ENCODE measurements around the gene TMEM132A.

DNA sequence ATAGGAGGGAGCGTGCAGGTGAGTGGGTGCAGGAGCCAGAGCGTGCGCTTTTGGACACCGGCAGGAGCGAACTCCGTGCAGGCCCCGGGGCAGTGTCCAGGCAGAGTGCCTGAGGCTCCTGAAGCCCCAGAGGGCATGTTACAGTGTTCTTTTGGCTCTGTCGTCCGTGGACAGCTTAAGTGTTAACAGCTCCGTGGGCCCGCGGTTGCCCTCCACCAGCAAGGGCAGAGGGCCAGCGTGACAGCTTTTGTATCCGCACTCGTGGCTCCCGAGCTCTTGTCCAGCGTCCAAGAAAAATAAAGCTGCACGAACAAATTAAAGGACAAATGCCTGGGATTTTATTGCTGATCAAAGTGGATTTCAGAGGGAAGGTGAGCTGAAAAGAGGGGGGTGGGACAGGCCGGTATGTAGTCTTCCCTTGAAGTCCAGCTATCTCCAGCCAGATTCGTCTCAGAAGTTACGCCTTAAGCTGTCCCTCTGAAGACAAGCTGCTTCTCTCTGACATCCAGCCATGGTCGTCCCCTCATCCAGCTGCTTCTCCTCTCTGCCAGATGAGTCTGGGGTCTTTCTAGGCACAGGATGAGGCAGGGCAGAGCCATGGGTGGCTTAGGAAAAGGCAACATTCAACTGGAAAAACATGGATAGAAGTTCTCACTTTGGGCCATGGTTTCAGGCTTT lies 11.3 kb upstream of the TMEM132A start:
- TF ChIP-seq, protein P1, sequence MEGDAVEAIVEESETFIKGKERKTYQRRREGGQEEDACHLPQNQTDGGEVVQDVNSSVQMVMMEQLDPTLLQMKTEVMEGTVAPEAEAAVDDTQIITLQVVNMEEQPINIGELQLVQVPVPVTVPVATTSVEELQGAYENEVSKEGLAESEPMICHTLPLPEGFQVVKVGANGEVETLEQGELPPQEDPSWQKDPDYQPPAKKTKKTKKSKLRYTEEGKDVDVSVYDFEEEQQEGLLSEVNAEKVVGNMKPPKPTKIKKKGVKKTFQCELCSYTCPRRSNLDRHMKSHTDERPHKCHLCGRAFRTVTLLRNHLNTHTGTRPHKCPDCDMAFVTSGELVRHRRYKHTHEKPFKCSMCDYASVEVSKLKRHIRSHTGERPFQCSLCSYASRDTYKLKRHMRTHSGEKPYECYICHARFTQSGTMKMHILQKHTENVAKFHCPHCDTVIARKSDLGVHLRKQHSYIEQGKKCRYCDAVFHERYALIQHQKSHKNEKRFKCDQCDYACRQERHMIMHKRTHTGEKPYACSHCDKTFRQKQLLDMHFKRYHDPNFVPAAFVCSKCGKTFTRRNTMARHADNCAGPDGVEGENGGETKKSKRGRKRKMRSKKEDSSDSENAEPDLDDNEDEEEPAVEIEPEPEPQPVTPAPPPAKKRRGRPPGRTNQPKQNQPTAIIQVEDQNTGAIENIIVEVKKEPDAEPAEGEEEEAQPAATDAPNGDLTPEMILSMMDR (IDR thresholded peaks at IDR 0.05), result no peak
- TF ChIP-seq POLR2A (IDR thresholded peaks at IDR 0.05), result no peak

All from esophagus squamous epithelium (tissue), 4 donors.